Motor neuron (in vitro differentiated cells): ENCODE data around the gene UBALD1. TPM values are rescaled to one million over a fixed set of nuclear protein-coding genes. Genes with fewer than 3 reads are reported as not detected.
"Not testable (repeated sequence)": the region's sequence is repeated elsewhere in the genome, so short reads cannot be mapped to it uniquely, and the experiment has no call there.

ENCODE experiments used
- ATAC-seq, 8 experiments: fragments of 200-7000 bp; cut with Tn5 transposase; replicated peaks in 6 of 8; 2 replicates each; pipeline ENCODE4 v1.8.0; 2021; ENCODE audit warnings: mild to moderate bottlenecking in 8 of 8, moderate library complexity in 8 of 8
- H3K27ac ChIP-seq, 2 donors: fragments of 250-450 bp; sonication (Bioruptor Pico); 2 replicates each; pipeline ENCODE4 v1.9.0; 2021; ENCODE audit warnings: antibody characterized with exemption in 2 of 2, mild to moderate bottlenecking in 2 of 2, moderate library complexity in 1 of 2
- H3K4me1 ChIP-seq, 2 donors: fragments of 250-450 bp; sonication (Bioruptor Pico); replicated peaks in 1 of 2; 2 replicates each; pipeline ENCODE4 v1.6.1; 2021; ENCODE audit warnings: antibody characterized with exemption in 2 of 2, mild to moderate bottlenecking in 2 of 2, moderate library complexity in 1 of 2
- H3K4me3 ChIP-seq, 5 donors: fragments of 250-450 bp; sonication (Bioruptor Pico); 2 replicates each; pipeline ENCODE4 v1.9.0; 2021; ENCODE audit warnings: antibody characterized with exemption in 5 of 5, mild to moderate bottlenecking in 5 of 5, moderate library complexity in 4 of 5
- WGBS, 10 experiments: fragments of 450-650 bp; shearing (Covaris generic); methylation state at CpG; one replicate each; pipeline ENCODE4 v1.0.0; 2022; 5-methylcytosine and 5-hydroxymethylcytosine counted together
- in situ Hi-C, 9 experiments: fragments of 400-800 bp; cut with MboI; loops; one replicate each; pipeline ENCODE4 v1.15.0; 2021; ENCODE audit warnings: low sequenced_read_pairs in 9 of 9, low pct_unique_long_range_greater_than_20kb in 2 of 9; ENCODE audit not compliant: unreplicated experiment in 9 of 9
- total RNA-seq, 8 experiments: library from RNA; unstranded; fragments of 300-600 nt; gene quantifications; 2 replicates each; pipeline versions ENCODE4 v1.2.3 to v1.2.4, GENCODE V29; 2022

The UBALD1 gene
- total RNA-seq, 8 experiments from 2014 or later, result 6.9 to 20.8 (median 11.3) TPM

GRCh38 chr16:4573926-4574325 lies 40.8 kb downstream of the UBALD1 start:
- in situ Hi-C loops, ATAC-seq, H3K27ac ChIP-seq, H3K4me1 ChIP-seq, H3K4me3 ChIP-seq: not testable (repeated sequence)
- 39 to 100% (median 71%) methylated on average over 1 to 6 of the region's 7 CpGs; no CpG with 5 or more reads in 3 of the 10 experiments for WGBS, 10 experiments

GRCh38 chr16:4572715-4573114 lies 42.0 kb downstream of the UBALD1 start:
- in situ Hi-C loops, result no loop called here
- 0 to 100% (median 60%) methylated on average over 1 of the region's 4 CpGs; no CpG with 5 or more reads in 6 of the 10 experiments for WGBS, 10 experiments
- H3K27ac ChIP-seq, result no peak overlapping the region
- H3K4me1 ChIP-seq, result no peaks in the 10 kb centered on the region
- no peak overlapping the region for H3K4me3 ChIP-seq
- no peak for ATAC-seq

- 17 to 80% (median 59%) methylated on average over 1 to 13 of the region's 15 CpGs; no CpG with 5 or more reads in 2 of the 10 experiments for WGBS, 10 experiments
- Histone ChIP-seq H3K4me1 (no peaks in the 10 kb centered on the region), H3K27ac (no peak overlapping the region), H3K4me3 (no peak overlapping the region)
- in situ Hi-C loops, result no loop called here
- ATAC-seq, result peak in 3 of 8 experiments; percentile 21 to 40 (median 35)
Observed at GRCh38 chr16:4570688-4571321, 43.9 kb downstream of the UBALD1 start.

- Histone ChIP-seq H3K4me3 (no peak overlapping the region), H3K27ac (no peak overlapping the region), H3K4me1 (no peaks in the 10 kb centered on the region)
- no peak for ATAC-seq
- in situ Hi-C loops, result no loop called here
- WGBS, 10 experiments, result 25 to 93% (median 59%) methylated on average over 2 to 6 of the region's 6 CpGs; no CpG with 5 or more reads in 2 of the 10 experiments
Observed at GRCh38 chr16:4570086-4570485, 44.6 kb downstream of the UBALD1 start.

GRCh38 chr16:4566144-4566543 lies 48.5 kb downstream of the UBALD1 start:
- Histone ChIP-seq H3K4me1 (peaks cover 7 to 11% of the 10 kb centered on the region in 2 donors), H3K4me3 (no peak overlapping the region), H3K27ac (no peak overlapping the region)
- in situ Hi-C loops, result no loop called here
- no peak for ATAC-seq
- 20 to 100% (median 86%) methylated on average over 1 to 3 of the region's 3 CpGs for WGBS, 10 experiments

GRCh38 chr16:4564661-4565267 lies 49.9 kb downstream of the UBALD1 start:
- Histone ChIP-seq H3K27ac (no peak overlapping the region), H3K4me1 (peaks cover 9 to 13% of the 10 kb centered on the region in 2 donors), H3K4me3 (no peak overlapping the region)
- in situ Hi-C loops, result no loop called here
- ATAC-seq, result no peak
- WGBS, 10 experiments, result 60 to 92% (median 88%) methylated on average over 2 to 15 of the region's 18 CpGs; no CpG with 5 or more reads in 1 of the 10 experiments

- peak in 5 of 8 experiments; percentile 87 to 95 (median 92) for ATAC-seq
- 0 to 24% (median 15%) methylated on average over 1 to 9 of the region's 9 CpGs; no CpG with 5 or more reads in 3 of the 10 experiments for WGBS, 10 experiments
- Histone ChIP-seq H3K4me3 (no peak overlapping the region), H3K27ac (peak overlapping the region; percentile 27), H3K4me1 (peaks cover 9 to 13% of the 10 kb centered on the region in 2 donors)
- in situ Hi-C loops, result no loop called here
Observed at GRCh38 chr16:4561596-4561995, 53.1 kb downstream of the UBALD1 start.

Other genes with a start within 250 kb of the UBALD1 start
- 10 to 100 TPM in 2 of 8 experiments, 1 to 10 TPM in 4, under 1 TPM in 2; 0.33 to 55.0 (median 4.3) TPM for gene VASN, start 243.0 kb downstream of the UBALD1 start, total RNA-seq
- gene CORO7, start 198.3 kb downstream of the UBALD1 start, total RNA-seq, result 10 to 100 TPM in 7 of 8 experiments, 1 to 10 TPM in 1; 6.0 to 30.1 (median 26.8) TPM
- 10 to 100 TPM; 28.3 to 69.4 (median 44.3) TPM for gene DNAJA3, start 189.0 kb downstream of the UBALD1 start, total RNA-seq
- 10 to 100 TPM in 6 of 8 experiments, 1 to 10 TPM in 2; 2.8 to 77.3 (median 41.7) TPM for gene NMRAL1, start 140.3 kb downstream of the UBALD1 start, total RNA-seq
- gene HMOX2, start 138.5 kb downstream of the UBALD1 start, total RNA-seq, result 10 to 100 TPM; 31.5 to 67.8 (median 44.1) TPM
- gene CDIP1, start 76.1 kb downstream of the UBALD1 start, total RNA-seq, result 10 to 100 TPM; 22.5 to 54.3 (median 28.3) TPM
- gene C16orf96, start 58.5 kb downstream of the UBALD1 start, total RNA-seq, result under 1 TPM; 0.10 to 1.00 (median 0.32) TPM
- 10 to 100 TPM; 16.3 to 69.6 (median 34.5) TPM for gene MGRN1, start 9.9 kb upstream of the UBALD1 start, total RNA-seq
- gene NUDT16L1, start 78.7 kb upstream of the UBALD1 start, total RNA-seq, result 10 to 100 TPM; 13.8 to 35.2 (median 26.5) TPM
- gene ANKS3, start 119.4 kb upstream of the UBALD1 start, total RNA-seq, result 10 to 100 TPM; 11.7 to 35.5 (median 26.2) TPM
- gene DNAAF8, start 119.6 kb upstream of the UBALD1 start, total RNA-seq, result 1 to 10 TPM in 6 of 8 experiments, under 1 TPM in 2; 0.96 to 9.4 (median 2.3) TPM
- gene ZNF500, start 152.3 kb upstream of the UBALD1 start, total RNA-seq, result 10 to 100 TPM in 3 of 8 experiments, 1 to 10 TPM in 5; 7.9 to 17.5 (median 9.0) TPM
- gene SEPTIN12, start 173.5 kb upstream of the UBALD1 start, total RNA-seq, result 1 to 10 TPM in 2 of 8 experiments, under 1 TPM in 2, not detected in 4; 0.61 to 1.3 (median 1.0) TPM
- 1 to 10 TPM in 3 of 8 experiments, under 1 TPM in 4, not detected in 1; 0.71 to 2.1 (median 0.98) TPM for gene SMIM22, start 180.5 kb upstream of the UBALD1 start, total RNA-seq
- 10 to 100 TPM; 19.1 to 45.1 (median 35.4) TPM for gene ROGDI, start 187.7 kb upstream of the UBALD1 start, total RNA-seq
- gene GLYR1, start 232.4 kb upstream of the UBALD1 start, total RNA-seq, result 100 to 1,000 TPM in 1 of 8 experiments, 10 to 100 TPM in 7; 36.4 to 101 (median 49.5) TPM
- 10 to 100 TPM; 14.0 to 43.7 (median 24.2) TPM for gene UBN1, start 232.6 kb upstream of the UBALD1 start, total RNA-seq